Activated naive CD4-positive, alpha-beta T cell treated with anti-CD3 and anti-CD28 coated beads, Interleukin-2, amount 50 U/mL, for 16 hours (primary cell): ENCODE measurements around the gene AMOT.

Experiments used
- DNase-seq: peaks from one replicate; pipeline ENCODE4 v3.0.0-alpha.2; 2020

Gene AMOT

DNA sequence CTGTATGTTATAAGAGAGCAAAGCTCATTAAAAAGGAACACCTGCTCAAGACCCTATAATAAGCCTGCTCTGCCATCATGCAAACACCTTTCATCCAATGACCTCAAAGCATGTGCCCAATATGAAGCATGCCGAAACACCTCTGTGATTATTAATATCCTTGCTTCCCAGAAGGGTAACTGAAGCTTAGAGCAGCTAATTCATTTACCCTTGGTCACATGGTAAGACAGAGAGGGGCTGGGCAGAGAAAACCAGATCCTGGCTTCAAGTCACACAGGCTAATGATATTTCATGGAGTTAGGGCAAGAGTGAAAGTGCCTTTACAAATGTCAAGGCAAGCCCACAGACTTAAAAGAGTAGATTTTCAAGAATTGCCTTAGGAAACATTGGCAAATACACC, 5.6 kb downstream of the AMOT start:
- no peak for DNase-seq

DNA sequence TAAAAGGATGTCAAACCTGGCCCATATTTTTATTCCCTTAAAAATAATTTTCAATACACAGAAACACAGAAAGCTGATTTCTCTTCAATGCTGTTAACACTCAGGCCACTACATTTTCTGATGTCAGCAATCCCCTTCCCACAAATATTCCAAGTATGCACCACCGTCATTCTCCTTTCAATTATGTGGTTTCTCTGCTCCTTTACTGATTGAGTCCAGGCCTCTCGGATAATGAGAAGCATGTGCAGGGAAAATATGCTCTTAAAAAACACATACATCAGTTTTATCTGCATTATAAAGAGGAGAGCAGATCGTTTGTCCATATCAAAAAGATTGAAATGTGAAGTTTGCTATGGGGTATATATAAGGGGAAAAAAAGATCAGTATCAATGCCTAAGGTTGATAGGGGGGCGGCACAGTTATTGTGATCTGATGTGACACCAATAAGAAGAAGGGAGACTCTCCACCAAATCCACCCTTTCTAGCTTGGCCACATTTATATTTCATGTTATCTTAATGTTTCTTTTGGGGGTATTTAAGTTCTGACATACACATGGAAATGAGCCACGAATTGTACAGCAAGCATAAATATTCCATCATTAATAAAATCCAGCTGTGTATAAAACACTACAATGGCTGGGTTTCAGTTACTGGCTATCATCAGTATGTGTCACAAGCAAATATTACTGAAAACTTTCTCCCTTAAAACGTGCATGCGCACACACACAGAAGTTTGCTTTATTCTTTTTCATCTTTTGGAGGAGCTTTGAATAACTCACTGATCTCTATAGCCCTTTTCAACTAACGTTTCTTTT, 6.4 kb downstream of the AMOT start:
- no peak for DNase-seq

GRCh38 chrX:112832481-112833095, 8.0 kb downstream of the AMOT start:
- DNase-seq: no peak

DNA sequence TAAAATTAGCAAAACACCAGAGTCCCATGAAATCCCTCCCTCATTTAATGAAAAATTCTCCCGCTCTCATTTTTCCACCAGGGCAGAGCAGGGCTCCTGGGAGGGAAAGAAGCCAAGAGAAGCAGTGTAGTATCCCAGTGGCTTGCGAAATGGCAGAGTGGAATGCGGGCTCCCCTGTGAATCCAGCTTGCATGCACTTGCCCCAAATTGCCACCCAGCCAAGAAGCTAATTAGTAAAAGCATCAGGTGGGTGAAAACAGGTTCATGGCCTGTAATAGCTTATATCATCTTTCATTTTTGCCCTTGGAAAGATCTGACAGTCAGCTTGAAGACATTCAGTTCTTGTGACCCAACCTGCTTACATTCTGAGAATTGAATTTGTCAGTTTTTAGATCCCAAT, 10.1 kb downstream of the AMOT start:
- no peak for DNase-seq

DNA sequence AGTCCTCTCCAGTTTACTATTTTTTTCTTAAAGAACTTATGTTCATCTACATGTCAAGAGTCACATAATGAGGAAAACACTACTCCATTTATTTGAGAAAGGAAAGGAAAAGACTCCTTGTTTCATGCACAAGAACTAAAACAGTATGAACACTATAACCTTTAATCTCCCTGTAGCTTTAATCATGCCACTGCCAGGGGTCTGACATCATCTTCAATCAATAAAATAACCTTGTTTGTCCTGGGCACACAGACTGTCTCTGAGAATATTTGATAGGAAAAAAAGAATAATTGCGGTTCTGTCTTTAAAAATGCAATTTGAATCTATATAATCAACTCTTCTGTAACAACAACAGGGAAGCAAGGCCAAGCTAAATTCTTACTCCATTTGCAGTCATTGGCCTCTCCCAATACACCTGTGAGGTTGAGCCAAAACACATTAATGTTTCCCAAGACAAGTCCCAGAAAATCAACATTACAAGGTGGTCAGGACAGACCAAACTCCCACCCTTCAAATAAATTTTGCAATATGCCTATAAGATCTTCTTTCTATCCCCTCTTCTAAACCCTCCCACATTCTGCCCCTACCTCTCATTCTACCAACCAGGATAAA, 13.2 kb downstream of the AMOT start:
- DNase-seq: no peak

- DNase-seq: no peak
Observed at GRCh38 chrX:112826023-112826422, 14.6 kb downstream of the AMOT start.

GRCh38 chrX:112822892-112823291, 17.7 kb downstream of the AMOT start:
- DNase-seq: no peak

- DNase-seq: no peak
Observed at GRCh38 chrX:112820364-112821268, 20.0 kb downstream of the AMOT start.

GRCh38 chrX:112819813-112820212, 20.8 kb downstream of the AMOT start:
- no peak for DNase-seq

DNA sequence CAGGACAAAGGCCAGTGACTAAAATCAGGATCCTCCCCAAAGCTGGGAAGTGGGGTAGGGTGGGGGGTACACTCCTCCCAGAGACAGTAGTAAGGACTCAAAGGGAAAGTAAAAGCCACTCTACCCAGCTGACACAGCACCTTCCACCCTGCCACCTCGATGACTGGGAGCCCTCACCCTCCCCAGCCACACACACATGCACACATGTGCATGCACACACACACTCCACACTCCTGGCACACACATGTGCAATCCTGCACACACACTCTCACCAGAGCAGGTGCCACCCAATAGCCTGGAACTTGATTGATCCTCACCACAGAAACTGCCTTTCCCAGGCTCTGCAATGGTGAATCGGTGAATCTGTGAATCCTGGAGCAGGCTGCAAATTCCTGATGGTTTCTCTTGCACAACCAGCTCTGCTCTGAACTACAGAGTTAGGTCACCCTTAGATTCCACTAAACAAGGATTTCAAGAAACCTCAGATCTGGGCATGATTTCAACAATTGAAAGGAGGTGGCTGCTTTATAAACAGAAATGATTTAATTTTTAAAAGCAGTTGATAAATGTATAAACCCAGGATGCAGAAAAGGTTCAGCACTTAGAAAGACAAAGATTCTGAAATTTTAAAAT, 21.5 kb downstream of the AMOT start:
- DNase-seq: no peak

GRCh38 chrX:112818114-112819007, 22.3 kb downstream of the AMOT start:
- no peak for DNase-seq

DNA sequence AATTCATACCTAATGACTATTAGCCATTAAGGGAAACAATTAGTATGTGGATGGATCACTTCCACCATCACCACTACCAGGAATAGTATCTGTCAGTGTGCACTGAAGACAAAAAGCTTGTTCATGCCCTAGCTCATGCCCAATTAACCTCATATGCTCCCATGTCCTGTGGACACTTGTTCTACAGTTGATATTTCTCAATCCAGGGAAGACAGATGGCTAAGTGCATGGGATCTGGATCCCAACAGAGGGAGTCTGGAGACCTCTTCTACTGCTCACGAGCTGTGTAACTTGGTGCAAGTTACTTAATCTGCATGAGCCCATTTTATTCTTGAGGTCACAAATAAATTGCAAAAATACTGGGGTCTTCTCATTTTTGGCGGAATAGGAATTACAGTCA, 23.7 kb downstream of the AMOT start:
- DNase-seq: no peak

GRCh38 chrX:112814496-112814895, 26.1 kb downstream of the AMOT start:
- no peak for DNase-seq

DNA sequence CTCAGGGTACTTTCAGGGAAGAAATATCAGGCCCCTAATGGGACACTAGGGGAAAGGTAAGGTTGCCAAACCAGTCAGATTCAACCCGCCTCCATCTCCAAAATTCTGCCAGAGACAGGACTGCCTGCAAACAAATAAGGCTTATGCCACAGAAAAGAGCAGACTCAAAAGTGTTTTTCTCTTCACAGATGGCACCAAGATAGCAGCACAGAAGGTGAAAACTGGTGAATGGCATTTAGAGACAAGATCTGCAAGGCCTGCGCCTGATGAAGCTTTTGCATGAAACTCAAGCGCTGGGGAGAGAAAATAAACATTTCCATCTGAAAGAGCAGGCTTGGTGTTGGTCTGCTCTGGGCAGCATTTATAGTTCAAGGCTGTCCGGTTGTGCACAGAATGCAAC, 27.9 kb downstream of the AMOT start:
- no peak for DNase-seq

DNA sequence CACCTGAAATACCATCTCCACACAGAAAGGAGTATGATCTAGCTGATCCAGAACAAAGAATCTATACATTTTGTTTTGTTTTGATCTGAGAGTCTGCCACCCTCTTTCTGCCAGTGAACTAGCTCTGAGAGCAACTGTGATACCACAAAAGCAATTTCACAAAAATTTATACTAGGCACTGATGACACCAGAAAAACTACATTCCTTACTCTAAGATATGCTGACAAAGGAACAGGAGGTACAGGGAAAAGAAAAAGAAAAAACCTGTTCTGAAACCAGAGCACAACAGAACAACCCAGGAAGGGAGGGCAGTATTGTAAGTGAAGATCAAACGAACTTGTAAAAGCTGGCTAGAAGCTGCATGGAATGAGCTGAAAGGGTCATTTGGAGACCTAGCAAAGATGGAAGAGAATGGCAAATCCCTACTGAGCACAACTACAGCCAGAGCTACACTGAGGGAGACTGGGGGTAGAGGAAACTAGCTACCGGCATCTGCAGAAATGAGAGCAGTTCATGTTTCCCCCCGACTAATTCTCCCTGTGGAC, 31.9 kb downstream of the AMOT start:
- DNase-seq: no peak

- DNase-seq: no peak
Observed at GRCh38 chrX:112808007-112808406, 32.6 kb downstream of the AMOT start.

DNA sequence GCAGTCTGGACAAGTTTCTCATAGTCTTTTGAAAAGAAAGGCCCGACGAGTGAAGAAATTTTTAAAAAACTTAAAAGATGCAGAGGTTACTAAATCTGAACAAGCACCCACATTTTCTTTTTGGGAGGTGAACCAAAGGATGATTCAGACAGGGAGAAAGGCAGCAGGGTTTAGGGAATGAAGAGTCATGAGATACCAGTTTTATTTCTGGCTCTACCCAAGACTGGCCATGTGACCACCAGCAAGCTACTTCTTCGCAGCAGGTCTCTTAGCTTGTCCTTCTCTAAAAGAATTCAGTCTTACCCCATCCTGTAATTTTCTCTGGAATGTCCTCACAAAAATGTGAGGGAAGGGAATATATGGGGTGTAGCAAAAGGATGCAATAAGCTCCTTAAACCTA, 37.6 kb downstream of the AMOT start:
- no peak for DNase-seq

GRCh38 chrX:112802541-112802940, 38.1 kb downstream of the AMOT start:
- no peak for DNase-seq

DNA sequence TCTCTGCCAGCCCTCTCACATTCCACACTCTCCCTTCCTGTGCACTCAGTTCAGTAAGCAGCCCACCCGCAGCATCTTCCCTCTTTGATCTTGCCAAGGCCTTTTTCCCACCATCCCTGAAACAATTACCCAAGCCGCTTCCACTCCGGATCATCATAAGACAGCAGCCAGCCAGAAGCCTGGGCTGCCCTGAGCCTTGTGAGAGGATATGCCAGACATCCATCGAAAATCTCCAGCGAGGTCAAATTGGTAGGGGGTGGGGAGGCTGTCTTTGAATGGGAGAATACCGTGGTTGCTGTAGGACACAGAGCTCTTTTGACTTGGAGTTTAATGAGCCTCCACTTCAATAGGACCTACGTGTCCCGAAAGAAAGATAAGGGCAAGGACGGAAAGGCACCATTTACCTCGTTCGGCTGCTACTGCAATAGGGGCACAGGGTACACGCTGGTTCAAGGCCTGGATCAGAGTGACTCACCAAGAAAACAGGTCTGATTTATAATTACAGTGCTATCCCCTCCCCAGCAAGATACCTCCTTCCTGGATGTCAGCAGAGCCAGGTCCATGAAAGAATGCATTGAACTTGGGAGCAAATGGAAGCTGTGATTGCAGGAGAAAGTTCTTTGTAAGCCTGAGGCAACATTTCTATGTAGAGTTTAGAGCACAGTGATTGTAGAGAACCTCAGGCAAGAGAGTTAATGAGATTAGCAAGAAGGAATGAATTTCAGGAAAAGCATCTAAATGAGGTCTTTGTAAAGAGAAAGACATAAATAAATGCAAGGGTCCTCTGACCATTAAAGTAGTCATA, 39.5 kb downstream of the AMOT start:
- DNase-seq: no peak

GRCh38 chrX:112799425-112799824, 41.2 kb downstream of the AMOT start:
- DNase-seq: no peak
